ENCODE results near the gene DNM3. TPM values are rescaled to one million over a fixed set of nuclear protein-coding genes. Genes with fewer than 3 reads are reported as not detected.

The DNM3 gene
- total and polyA plus RNA-seq, 2 experiments from 2014 or later: 5.2 to 12.2 TPM

- TF ChIP-seq REST (IDR thresholded peaks at IDR 0.05; ENCODE audit: unreplicated experiment): no peak
- TF ChIP-seq POLR2AphosphoS5 (IDR thresholded peaks at IDR 0.05; ENCODE audit: low read depth): no peak
These were observed 543.4 kb downstream of the DNM3 start (continued) for GRCh38 chr1:172384656-172385055.

GRCh38 chr1:172386046-172386445 lies 544.7 kb downstream of the DNM3 start:
- Histone ChIP-seq H2AFZ (no peak overlapping the region), H4K20me1 (replicated peaks; ENCODE audit: insufficient read depth) (no peaks in the 10 kb centered on the region), H3K9me2 (ENCODE audit: insufficient read depth) (no peaks in the 10 kb centered on the region), H3K4me2 (no peak overlapping the region), H3F3A (replicated peaks; ENCODE audit: low read depth) (no peaks in the 10 kb centered on the region), H3K79me2 (replicated peaks; ENCODE audit: insufficient read depth) (no peaks in the 10 kb centered on the region), H3K4me3 (no peak overlapping the region), H3K27ac (ENCODE audit: low read depth) (no peak overlapping the region), H3K4me1 (ENCODE audit: insufficient read depth) (peaks cover 40% of the 10 kb centered on the region), H3K36me3 (ENCODE audit: insufficient read depth) (no peaks in the 10 kb centered on the region), H3K27me3 (ENCODE audit: insufficient read depth) (no peaks in the 10 kb centered on the region)
- H3K4me3 Mint-ChIP-seq: no peak overlapping the region
- H3K27ac Mint-ChIP-seq: no peak overlapping the region
- peaks cover 44% of the 10 kb centered on the region for H3K4me1 Mint-ChIP-seq
- H3K9me3 Mint-ChIP-seq: no peaks in the 10 kb centered on the region
- peaks cover 1% of the 10 kb centered on the region for H3K27me3 Mint-ChIP-seq (ENCODE audit: insufficient read depth, low read depth, poor library complexity)
- ATAC-seq (no peak), DNase-seq (ENCODE audit: low spot score) (no peak)
- H3K36me3 Mint-ChIP-seq (ENCODE audit: low read depth): no peaks in the 10 kb centered on the region
- TF ChIP-seq CTCF (conservative IDR thresholded peaks at IDR 0.05; ENCODE audit: low read depth in 2 of 2) (no peak), ZNF114 (CRISPR knock-in tag; IDR thresholded peaks at IDR 0.05) (no peak), JUNB (IDR thresholded peaks at IDR 0.05; ENCODE audit: unreplicated experiment) (no peak), ZNF462 (CRISPR knock-in tag; IDR thresholded peaks at IDR 0.05) (no peak), EZH2 (IDR thresholded peaks at IDR 0.05; ENCODE audit: low read depth, unreplicated experiment) (no peak), ZNF331 (CRISPR knock-in tag; IDR thresholded peaks at IDR 0.05; ENCODE audit: low read depth) (no peak), REST (IDR thresholded peaks at IDR 0.05; ENCODE audit: unreplicated experiment) (no peak), CREB1 (CRISPR knock-in tag; IDR thresholded peaks at IDR 0.05; ENCODE audit: low read depth) (no peak), NANOG (IDR thresholded peaks at IDR 0.05; ENCODE audit: borderline replicate concordance) (no peak), EZH2phosphoT487 (IDR thresholded peaks at IDR 0.05; ENCODE audit: unreplicated experiment) (no peak)
